NCI-H1930 (cell line): ENCODE measurements around the gene GALNT18.

Experiments
- DNase-seq, 2 experiments: peaks; one replicate each; lab custom pipeline; 2025; lab: John Stamatoyannopoulos, UW

Gene GALNT18

GRCh38 chr11:11436715-11437313 is 185.0 kb downstream of the GALNT18 start:
- DNase-seq: no peak

GRCh38 chr11:11435635-11436034 is 186.2 kb downstream of the GALNT18 start:
- DNase-seq: no peak

GRCh38 chr11:11433960-11434359 is 187.8 kb downstream of the GALNT18 start:
- no peak for DNase-seq

- DNase-seq: no peak
Observed at GRCh38 chr11:11432621-11433319, 189.0 kb downstream of the GALNT18 start.

GRCh38 chr11:11430431-11430830 is 191.4 kb downstream of the GALNT18 start:
- DNase-seq: no peak

GRCh38 chr11:11428714-11429113 is 193.1 kb downstream of the GALNT18 start:
- no peak for DNase-seq

GRCh38 chr11:11427542-11427941 is 194.3 kb downstream of the GALNT18 start:
- no peak for DNase-seq

GRCh38 chr11:11427140-11427539 is 194.7 kb downstream of the GALNT18 start:
- DNase-seq: no peak

- DNase-seq: no peak
Observed at GRCh38 chr11:11426226-11426952, 195.4 kb downstream of the GALNT18 start.

GRCh38 chr11:11425806-11426205 is 196.0 kb downstream of the GALNT18 start:
- DNase-seq: no peak

- no peak for DNase-seq
Observed at GRCh38 chr11:11424688-11425087, 197.1 kb downstream of the GALNT18 start.

- DNase-seq: no peak
Observed at GRCh38 chr11:11422411-11423128, 199.2 kb downstream of the GALNT18 start.

- DNase-seq: no peak
Observed at GRCh38 chr11:11421509-11421908, 200.3 kb downstream of the GALNT18 start.

- no peak for DNase-seq
Observed at GRCh38 chr11:11420899-11421285, 200.9 kb downstream of the GALNT18 start.

- no peak for DNase-seq
Observed at GRCh38 chr11:11420191-11420898, 201.5 kb downstream of the GALNT18 start.

- DNase-seq: no peak
Observed at GRCh38 chr11:11419747-11420146, 202.1 kb downstream of the GALNT18 start.

- no peak for DNase-seq
Observed at GRCh38 chr11:11416917-11417316, 204.9 kb downstream of the GALNT18 start.

GRCh38 chr11:11416502-11416901 is 205.3 kb downstream of the GALNT18 start:
- no peak for DNase-seq

- no peak for DNase-seq
Observed at GRCh38 chr11:11415901-11416300, 205.9 kb downstream of the GALNT18 start.

- DNase-seq: no peak
Observed at GRCh38 chr11:11414996-11415395, 206.8 kb downstream of the GALNT18 start.

- DNase-seq: no peak
Observed at GRCh38 chr11:11413776-11414175, 208.0 kb downstream of the GALNT18 start.
